SW 1271 (cell line): Measurements from ENCODE around the gene CDH12.
"Not testable (repeated sequence)": the region's sequence is repeated elsewhere in the genome, so short reads cannot be mapped to it uniquely, and the experiment has no call there.

Experiments
- DNase-seq, 2 experiments: peaks; one replicate each; lab custom pipeline; 2025; lab: John Stamatoyannopoulos, UW

The CDH12 gene

DNA sequence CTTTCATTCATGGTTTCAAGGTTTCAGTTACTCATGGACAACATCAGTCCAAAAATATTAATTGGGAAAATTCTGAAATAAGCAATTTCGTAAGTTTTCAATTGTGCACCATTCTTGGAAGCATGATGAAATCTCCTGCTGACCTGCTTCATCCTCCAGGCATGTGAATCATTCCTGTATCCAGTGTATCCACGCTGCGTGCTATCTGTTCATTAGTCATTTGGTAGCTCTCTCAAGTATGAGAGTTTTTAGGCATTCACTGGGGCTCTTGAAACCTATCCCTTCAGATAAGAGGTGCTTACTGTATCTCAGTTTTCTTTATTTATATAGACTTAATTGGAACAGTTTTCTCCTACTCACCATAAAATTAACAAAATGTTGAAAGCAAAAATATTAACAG is 293.0 kb downstream of the CDH12 start:
- peak; percentile 50 to 57 for DNase-seq

DNA sequence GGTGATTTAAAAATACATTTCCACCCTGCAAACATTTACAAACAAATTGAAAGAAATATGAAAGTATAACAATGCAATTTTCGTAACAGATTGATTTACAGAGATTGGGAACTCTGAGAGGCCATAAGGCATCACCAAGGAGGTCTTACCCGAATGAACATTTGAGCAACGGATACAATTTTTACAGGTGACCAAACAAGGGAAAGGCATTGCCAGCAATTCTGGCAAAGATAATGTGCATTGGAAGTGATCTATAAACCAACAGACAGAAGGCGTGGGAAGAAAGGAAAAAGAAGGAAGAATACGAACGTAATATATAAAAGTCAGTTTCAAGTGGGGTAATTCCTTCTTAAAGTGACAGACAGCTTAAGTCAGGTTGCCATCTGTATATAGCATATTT is 295.9 kb downstream of the CDH12 start:
- DNase-seq, result no peak

DNA sequence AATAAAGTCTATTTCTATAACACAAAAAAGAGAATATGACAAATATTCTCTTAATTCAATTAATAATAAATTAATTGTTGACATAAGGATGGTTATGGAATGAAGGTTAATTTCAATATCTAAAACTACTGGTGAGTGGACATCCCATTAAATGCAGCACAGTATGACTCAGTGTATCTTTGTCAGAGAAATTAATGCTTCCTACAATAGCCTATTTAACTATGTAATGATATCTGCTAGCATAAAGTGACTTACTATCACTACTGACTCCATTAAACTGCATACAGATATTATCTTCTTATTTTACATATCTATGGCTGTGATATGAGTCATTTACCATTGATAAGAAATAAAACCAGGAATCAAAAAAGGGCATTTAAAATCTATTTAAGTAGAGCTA is 298.7 kb downstream of the CDH12 start:
- no peak for DNase-seq

DNA sequence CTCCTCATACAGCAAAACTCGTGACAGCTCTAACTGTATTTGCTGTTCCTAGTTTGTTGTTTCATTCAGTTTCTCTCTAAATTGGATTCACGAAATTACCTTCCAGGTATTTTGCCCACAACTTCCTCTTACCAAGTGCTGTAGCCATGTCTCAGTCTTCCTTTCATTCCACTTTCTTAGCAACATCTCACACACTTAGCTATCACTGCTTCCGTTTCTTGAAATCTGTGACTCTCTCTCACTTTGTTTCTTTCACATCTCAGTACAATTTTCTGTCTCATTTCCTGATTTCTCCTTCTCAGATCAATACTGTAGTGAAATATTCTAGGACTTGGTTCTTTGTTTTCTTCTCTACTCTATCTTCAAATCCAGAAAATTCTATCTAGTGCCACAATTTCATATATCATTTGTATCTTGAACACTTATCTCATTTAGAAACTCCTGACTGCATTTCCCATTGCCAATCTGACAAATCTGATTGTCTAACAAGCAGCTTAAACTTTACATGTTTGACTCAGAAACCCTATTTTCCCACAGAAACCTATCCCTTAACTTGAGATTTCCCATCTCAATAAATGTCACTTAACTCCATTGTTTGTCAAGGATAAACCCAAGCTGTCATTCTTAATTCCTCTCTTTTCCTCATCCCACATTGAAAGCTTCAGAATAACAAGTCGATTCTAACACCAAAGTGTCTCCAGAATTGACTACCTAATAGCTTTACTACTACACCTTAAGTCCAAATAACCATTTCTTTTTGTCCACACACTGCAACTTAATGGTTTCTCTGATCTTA is 303.1 kb downstream of the CDH12 start:
- no peak for DNase-seq

DNA sequence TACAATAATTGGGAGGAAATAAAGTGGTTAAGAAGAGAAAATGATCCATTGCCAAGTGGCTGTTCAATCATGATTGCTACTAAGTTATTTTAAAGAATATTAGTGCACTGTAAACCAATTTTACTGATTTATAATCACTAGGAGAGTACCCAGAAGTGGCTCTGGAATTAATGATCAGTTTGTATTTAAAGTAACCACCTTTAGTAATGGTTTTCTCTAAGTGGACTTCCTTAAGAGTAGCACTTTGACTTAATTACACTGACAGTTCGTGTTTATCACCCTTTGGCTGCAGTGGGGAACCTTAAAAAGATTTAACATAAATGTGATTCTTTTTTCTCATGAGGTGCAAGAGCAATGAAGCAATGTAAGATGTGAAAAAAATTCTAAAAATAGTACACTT is 310.8 kb downstream of the CDH12 start:
- DNase-seq, result no peak

DNA sequence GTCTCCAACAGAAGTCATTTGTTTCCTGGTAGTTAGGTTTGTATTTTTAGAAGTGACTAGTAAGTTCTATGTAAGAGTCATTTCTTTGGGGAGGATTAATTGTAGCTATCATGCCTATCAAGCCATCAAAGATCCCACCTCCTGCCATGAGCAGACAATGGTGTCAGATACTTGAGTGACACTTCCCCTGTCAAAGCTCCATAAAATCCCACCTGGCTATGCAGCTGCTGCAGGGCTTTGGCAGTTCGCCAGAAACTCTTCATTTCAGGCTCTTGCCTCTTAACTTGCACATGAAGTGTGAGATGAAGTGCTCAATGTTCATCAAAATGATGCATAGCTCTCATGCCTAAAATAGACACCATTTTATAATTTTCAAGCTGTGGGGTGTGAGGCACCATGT is 312.1 kb downstream of the CDH12 start:
- no peak for DNase-seq

DNA sequence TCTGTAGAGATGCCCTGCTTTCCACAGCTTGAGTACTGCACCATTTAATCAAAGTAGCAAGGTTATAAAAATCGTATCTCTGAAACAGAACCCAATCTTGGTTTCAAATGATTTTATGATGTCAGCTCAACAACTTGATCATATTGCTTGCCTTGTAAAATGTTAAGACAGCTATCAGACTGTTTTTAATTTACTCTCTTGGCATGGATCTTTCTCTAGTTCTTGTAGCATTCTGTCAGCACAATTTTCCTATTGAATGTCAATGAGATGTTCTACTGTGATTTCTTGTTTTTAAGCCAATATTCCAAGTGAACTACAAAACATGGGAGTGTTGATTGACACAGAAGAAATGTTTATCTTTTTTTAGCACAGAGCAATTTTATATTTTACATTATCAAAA is 313.4 kb downstream of the CDH12 start:
- no peak for DNase-seq

DNA sequence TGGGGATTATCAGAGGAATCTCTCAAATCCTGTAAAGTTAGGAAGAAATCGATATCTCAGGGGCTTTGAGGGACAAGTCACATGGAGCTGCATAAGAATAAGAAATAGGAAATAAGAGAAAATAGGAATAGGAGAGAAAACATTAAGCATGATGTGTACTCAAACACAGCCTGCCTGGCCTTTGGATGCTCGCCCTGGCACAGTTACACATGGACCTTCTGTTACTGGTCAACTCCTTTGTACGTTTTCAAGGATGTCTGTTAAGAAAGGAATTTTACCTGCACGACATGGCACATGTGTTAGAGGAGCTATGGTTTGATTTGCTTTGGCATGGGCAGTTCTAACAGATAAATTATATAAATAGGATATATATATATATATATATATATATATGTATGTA is 321.2 kb downstream of the CDH12 start:
- DNase-seq, result no peak

DNA sequence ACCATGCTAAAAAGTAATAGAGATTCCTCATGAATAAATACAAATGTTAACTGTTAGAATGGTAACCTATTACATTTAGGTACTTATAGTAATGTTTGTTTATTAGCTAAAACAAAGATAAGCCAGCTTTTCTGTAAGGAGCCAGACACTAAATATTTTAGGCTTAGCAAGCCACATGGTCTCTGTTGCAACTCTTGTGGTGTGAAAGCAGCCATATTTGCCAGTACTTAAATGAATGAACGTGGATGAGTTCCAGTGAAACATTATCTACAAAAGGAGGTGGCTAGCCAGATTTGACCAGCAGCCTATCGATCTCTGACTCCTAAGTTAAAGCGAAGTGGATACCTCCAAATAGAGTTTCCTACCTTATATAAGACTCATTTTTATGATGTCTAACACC is 331.6 kb downstream of the CDH12 start:
- no peak for DNase-seq

DNA sequence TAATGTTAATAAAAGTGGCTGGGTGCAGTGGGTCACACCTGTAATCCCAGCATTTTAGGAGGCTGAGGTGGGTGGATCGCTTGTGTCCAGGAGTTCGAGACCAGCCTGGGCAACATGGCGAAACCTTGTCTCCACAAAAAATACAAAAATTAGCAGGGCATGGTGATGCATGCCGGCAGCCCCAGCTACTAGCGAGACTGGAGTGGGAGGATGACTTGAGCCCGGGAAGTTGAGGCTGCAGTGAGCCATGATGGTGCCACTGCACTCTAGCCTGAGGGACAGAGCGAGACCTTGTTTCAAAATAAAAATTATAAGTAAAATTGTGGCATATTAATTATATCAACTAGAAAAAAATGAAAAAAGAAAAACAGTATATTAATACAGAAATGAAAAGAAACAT is 336.6 kb downstream of the CDH12 start:
- not testable (repeated sequence) for DNase-seq

DNA sequence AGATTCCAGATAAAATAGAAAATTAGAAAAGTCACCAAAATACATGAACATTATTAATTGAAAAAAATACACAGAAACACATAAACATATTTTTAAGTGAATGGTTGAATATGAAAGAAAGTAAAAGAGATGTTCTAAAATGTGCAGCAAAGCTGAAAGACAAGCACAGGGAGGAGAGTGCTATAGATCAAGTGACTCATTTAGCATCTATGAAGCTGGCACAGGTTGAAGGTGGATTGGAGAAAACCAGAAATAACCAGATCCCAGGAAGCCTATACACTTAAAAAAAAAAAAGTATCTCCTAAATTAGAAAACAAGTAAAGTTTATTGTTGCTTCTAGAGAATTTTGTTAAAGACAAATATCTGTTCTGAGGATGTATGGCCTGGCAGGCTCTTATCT is 338.9 kb downstream of the CDH12 start:
- DNase-seq, result no peak

DNA sequence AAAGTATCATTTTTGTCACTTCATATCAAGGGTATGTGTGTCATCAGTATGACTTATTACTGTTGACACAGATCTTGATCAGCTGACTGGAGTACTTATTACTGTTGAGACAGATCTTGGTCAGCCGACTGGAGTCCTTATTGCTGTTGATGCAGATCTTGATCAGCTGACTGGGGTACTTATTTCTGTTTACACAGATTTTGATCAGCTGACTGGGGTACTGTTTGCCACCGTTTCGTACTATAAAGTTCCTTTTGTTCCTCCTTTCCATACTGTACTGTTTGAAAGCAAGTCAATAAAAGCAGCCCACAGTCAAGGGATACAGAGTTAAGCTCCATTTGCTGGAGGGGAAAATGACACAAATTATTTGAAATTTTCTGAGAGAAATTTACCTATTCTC is 347.3 kb downstream of the CDH12 start:
- no peak for DNase-seq

DNA sequence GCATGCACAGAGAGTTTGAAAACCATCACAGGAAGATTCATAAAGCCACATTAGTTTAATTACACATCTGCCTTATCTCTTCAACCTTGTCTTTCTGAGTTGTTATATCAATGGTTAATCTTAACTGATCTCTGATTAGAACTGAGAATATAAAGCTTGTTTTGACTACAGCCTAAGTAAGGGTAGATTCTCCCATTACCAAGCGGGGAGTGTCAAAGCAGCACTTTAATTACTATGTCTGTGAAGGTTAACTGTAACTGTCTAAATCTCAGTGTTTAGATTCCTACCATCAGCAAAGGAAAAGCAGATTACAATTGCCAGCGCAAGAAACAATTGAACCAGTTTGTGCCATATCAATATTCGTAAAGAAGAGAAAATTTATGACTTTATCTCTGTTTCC is 348.7 kb downstream of the CDH12 start:
- DNase-seq, result no peak

DNA sequence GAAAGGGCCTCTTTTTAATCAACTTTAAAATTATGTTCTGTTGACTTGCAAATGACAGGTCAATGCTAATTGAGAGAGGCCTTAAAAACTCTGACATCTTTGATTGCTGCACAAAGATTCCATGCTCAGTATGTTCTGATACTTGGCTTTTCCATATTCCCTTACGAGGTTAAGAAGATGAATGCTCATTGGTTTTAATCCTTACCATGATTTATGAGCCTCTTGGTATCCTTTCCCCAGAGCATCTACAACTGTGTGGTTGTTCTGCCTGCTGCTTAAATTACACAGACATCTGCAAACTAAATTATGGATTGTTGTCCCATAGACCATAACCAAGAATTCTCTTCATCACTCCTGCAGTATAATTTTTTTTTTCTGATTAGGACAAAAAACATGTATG is 352.6 kb downstream of the CDH12 start:
- no peak for DNase-seq

DNA sequence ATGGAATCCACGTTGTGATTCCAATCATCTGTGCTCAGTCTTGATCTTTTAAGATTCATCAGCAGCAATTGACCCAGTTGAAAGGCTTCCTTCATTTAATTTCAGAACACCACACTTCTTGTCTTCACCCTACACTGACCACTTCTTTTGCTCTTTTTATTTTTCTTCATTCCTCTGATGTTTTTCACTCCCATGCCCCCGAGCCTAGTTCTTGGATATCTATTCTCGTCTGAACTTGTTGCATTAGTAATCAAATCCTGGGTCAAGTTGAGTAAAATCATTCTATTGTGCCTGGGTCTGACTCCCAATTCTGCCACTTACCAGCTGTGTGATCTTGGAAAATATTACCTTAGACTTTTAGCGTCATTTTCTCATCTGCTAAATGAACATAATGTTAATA is 356.5 kb downstream of the CDH12 start:
- no peak for DNase-seq

DNA sequence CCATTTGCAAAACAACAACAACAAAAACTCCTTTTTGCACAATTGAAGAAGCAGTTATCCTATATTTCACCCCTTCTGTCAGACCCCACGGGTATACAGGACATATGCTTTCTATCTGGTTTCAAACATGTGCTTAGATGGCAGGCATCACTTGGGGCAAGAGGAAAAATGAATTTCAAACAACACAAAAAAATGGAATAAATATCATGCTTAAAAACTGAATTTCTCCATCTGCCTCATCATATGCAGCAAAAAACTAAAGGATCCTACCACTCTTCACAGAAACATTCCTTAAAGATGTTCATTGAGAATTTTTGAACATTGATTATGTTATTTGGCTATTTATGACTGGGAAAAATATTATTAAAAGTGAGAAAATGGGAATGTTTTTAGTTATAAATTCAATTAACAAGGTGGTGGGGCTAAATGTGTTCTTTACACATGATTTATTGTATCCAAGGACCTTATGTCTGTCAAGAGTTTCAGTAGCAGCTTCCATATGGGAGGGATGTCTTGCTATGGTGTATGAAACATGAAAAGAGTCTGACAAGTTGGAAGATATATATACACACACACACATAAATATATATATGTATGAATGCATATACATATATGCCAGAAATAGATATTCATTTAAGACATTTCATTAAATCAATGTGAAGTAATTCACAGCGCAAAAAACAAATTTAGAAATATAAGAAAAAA is 358.0 kb downstream of the CDH12 start:
- no peak for DNase-seq

DNA sequence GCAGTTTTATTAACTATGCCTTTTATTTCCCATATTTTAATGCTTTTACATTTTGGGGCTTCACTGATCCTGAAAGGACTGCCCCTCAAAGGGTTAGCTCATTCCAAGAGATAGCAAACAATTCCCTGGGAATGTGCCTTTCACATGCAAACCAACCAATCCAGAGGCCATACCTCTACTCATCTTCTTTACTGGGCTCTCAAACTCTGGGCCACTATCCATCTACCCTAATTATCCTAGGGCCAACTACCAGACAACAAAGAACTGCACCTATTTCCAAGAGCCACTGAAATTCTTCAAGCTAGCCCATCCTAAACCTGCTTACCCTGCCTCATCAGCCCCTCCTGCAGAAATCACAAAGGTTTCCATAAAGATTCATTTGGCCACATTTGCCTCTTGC is 364.7 kb downstream of the CDH12 start:
- no peak for DNase-seq

DNA sequence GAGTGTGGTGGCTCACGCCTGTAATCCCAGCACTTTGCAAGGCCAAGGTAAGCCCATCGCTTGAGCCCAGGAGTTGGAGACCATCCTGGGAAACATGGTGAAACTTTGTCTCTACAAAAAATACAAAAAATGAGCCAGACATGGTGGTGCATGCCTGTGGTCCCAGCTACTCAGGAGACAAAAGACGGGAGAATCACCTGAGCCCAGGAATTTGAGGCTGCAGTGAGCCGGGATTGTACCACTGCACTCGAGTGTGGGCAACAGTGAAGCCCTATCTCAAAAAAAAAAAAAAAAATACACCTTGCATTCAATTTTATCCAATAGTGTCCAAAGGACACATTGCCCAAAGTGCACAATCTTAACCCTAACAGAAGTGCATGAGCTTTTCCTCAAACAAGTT is 372.8 kb downstream of the CDH12 start:
- no peak for DNase-seq

DNA sequence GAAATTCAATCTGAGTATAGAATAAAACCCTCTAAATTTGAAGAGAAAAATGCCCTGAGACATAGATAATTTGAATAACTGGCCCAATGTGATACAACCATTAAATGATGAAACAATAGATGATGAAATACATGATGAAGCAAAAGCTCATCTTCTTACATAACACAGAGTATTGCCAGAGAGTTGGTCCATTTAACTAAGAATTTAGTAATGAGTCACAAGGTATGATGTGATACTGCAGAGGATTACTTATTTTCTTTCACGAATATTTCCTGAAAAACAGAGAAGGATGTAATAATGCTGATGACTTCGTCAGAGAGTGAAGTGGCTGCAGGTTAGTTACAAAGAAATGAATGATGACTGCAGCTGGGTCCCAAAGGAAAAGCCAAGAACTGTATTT is 379.3 kb downstream of the CDH12 start:
- no peak for DNase-seq

DNA sequence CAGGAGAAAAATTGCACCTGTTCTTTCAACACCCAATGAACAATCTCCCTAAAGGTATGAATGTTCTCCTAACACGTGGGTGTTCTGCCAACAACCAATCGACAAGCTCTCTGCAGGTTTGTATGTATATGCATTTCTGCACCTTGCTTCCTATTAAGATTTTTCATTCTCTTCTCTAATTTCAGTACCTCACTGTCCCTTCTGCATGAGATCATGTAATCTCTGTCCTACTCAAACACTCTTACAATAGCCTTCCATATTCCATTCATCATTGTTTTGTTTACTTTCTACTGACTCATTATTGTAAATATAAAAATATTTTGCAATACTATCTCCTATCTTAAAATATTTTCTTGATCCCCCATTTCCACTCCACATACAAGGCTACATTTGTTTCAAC is 382.0 kb downstream of the CDH12 start:
- DNase-seq, result no peak

DNA sequence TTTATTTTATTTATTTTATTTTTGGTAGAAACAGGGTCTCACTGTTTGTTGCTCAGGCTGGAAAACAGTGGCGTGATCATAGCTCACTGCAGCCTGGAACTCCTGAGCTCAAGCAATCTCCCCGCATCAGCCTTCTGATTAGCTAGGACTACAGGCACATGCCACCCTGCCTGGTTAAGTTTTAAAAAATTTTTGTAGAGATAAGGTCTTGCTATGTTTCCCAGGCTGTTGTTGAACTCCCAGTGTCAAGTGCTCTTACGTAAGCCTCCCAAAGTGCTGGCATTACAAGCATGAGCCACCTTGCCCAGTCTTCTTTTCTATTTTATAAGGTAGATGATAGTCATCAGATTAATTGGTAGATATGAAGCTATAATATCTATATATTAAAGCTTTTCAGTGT is 382.7 kb downstream of the CDH12 start:
- DNase-seq, result no peak

DNA sequence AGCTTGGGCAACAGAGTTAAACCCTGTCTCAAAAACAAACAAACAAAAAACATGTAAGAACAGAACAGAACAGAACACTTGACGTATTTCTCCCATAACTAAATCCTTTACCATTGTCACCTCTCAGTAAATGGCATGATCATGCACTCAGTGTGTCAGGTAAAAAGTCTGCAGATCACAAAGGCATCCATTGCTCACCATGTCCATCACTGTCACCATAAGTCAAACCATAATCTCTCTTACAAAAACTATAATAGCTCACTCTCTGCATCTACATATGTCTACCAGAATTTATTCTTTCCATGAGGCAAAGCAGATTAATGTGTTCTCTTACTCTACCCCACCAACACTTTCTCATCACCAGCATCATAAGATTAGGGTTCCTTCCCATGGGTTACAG is 387.5 kb downstream of the CDH12 start:
- no peak for DNase-seq

DNA sequence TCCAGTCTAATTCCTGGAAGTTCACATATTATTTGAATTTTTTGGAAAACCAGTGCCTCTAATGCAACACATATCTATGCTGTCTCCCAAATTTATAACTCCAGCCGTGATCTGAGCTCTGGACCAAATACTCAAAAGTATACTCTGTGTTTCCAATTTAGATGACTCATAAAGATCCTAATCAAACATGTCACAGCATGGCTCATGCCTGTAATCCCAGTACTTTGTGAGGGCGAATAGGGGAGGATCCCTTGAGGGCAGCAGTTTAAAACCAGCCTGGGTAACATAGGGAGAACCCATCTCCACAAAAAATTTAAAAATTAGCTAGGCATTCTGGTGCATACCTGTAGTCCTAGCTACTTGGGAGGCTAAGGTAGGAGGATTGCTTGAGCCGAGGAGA is 388.0 kb downstream of the CDH12 start:
- no peak for DNase-seq

DNA sequence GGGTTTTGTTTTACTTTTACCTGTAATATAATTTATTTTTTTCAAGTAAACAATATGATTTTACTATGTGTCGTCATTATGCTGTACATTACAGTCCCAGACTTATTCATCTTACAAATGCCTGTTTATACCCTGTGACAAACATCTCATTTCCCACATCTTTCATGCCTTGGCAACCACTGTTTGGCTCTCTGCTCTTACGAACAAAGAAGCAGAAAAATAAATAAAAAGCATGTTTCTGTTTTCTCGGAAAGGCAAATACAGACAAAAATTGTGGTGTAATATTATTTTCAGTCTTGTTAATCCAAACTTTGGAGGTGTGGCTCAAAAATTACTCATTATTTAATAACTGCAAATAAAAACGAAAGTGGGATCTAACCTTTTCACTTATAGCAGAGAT is 393.0 kb downstream of the CDH12 start:
- no peak for DNase-seq
